Mesenchymal stem cell (in vitro differentiated cells and primary cell): ENCODE measurements around the gene PAK5.

Experiments used
- DNase-seq: peaks from one replicate; pipeline ENCODE4 v3.0.0-alpha.2; 2013
- H2AFZ ChIP-seq: one replicate; pipeline ENCODE4 v1.6.1; 2013; ENCODE audit warnings: low read depth, mild to moderate bottlenecking, control low read depth, inconsistent platforms, low read length, moderate library complexity
- H2AK5ac ChIP-seq: 2 replicates; pipeline ENCODE4 v1.6.1; 2013; ENCODE audit warnings: low read length, moderate library complexity, mild to moderate bottlenecking, inconsistent platforms; ENCODE audit not compliant: severe bottlenecking
- H2BK120ac ChIP-seq: one replicate; pipeline ENCODE4 v1.6.1; 2013; ENCODE audit warnings: low read depth, mild to moderate bottlenecking, inconsistent platforms, low read length, moderate library complexity
- H2BK12ac ChIP-seq, 2 experiments: one replicate each; pipeline ENCODE4 v1.6.1; 2013; ENCODE audit warnings: inconsistent platforms in 2 of 2, low read length in 2 of 2, mild to moderate bottlenecking in 2 of 2, moderate library complexity in 2 of 2, control low read depth in 1 of 2
- H2BK15ac ChIP-seq: one replicate; pipeline ENCODE4 v1.6.1; 2013; ENCODE audit warnings: mild to moderate bottlenecking, low read depth, inconsistent platforms; ENCODE audit not compliant: poor library complexity, severe bottlenecking
- H2BK5ac ChIP-seq: 2 replicates; pipeline ENCODE4 v1.6.1; 2013; ENCODE audit warnings: low read depth, mild to moderate bottlenecking, low read length, control low read depth, inconsistent platforms; ENCODE audit not compliant: poor library complexity, severe bottlenecking
- H3K14ac ChIP-seq, 2 experiments: one replicate each; pipeline ENCODE4 v1.6.1; 2013; ENCODE audit warnings: inconsistent platforms in 2 of 2, low read length in 2 of 2, control low read depth in 1 of 2, mild to moderate bottlenecking in 1 of 2, moderate library complexity in 1 of 2
- H3K18ac ChIP-seq, 2 experiments: one replicate each; pipeline ENCODE4 v1.6.1; 2013; ENCODE audit warnings: inconsistent platforms in 2 of 2, low read length in 2 of 2, control low read depth in 1 of 2, low read depth in 1 of 2, mild to moderate bottlenecking in 1 of 2
- H3K23ac ChIP-seq, 2 experiments: one replicate each; pipeline ENCODE4 v1.6.1; 2013; ENCODE audit warnings: inconsistent platforms in 2 of 2, low read length in 2 of 2, mild to moderate bottlenecking in 2 of 2, moderate library complexity in 2 of 2, control low read depth in 1 of 2
- H3K27ac ChIP-seq: 2 replicates; pipeline ENCODE4 v1.5.1; 2013; ENCODE audit warnings: mild to moderate bottlenecking, moderate library complexity, low read length, control low read depth, inconsistent platforms; ENCODE audit not compliant: poor library complexity, severe bottlenecking
- H3K27me3 ChIP-seq, 2 experiments: 2 replicates each; pipeline versions ENCODE4 v1.6.1 to v1.7.0; 2013; ENCODE audit warnings: low read length in 2 of 2, mild to moderate bottlenecking in 2 of 2, moderate library complexity in 2 of 2, control low read depth in 1 of 2, inconsistent platforms in 1 of 2; ENCODE audit not compliant: control insufficient read depth in 1 of 2, insufficient read depth in 1 of 2
- H3K36me3 ChIP-seq, 2 experiments: 2 replicates each; pipeline versions ENCODE4 v1.6.1 to v1.7.0; 2013; ENCODE audit warnings: low read length in 2 of 2, control low read depth in 1 of 2, inconsistent platforms in 1 of 2, low read depth in 1 of 2, mild to moderate bottlenecking in 1 of 2; ENCODE audit not compliant: insufficient read depth in 2 of 2, control insufficient read depth in 1 of 2
- H3K4ac ChIP-seq, 2 experiments: one replicate each; pipeline ENCODE4 v1.6.1; 2013; ENCODE audit warnings: inconsistent platforms in 2 of 2, low read length in 2 of 2, mild to moderate bottlenecking in 2 of 2, moderate library complexity in 2 of 2, control low read depth in 1 of 2, low read depth in 1 of 2
- H3K4me1 ChIP-seq: 2 replicates; pipeline ENCODE4 v1.6.1; 2013; ENCODE audit warnings: low read depth, low read length, control low read depth; ENCODE audit not compliant: control insufficient read depth, insufficient read depth
- H3K4me2 ChIP-seq: 2 replicates; pipeline ENCODE4 v1.6.1; 2013; ENCODE audit warnings: low read length, mild to moderate bottlenecking, inconsistent platforms; ENCODE audit not compliant: poor library complexity, severe bottlenecking
- H3K4me3 ChIP-seq, 2 experiments: 2 replicates each; pipeline versions ENCODE4 v1.5.1 to v1.7.0; 2013; ENCODE audit warnings: low read length in 2 of 2, mild to moderate bottlenecking in 2 of 2, control low read depth in 1 of 2, low read depth in 1 of 2; ENCODE audit not compliant: insufficient read depth in 1 of 2
- H3K79me1 ChIP-seq: replicated peaks from 2 replicates; pipeline ENCODE4 v1.6.1; 2013; ENCODE audit warnings: mild to moderate bottlenecking, control low read depth, low read length, inconsistent platforms; ENCODE audit not compliant: poor library complexity, severe bottlenecking
- H3K9ac ChIP-seq: 2 replicates; pipeline ENCODE4 v1.7.0; 2013; ENCODE audit warnings: mild to moderate bottlenecking, low read length, moderate library complexity
- H3K9me3 ChIP-seq: 2 replicates; pipeline ENCODE4 v1.7.0; 2013; ENCODE audit warnings: mild to moderate bottlenecking, low read length; ENCODE audit not compliant: control insufficient read depth
- H4K8ac ChIP-seq: one replicate; pipeline ENCODE4 v1.6.1; 2013; ENCODE audit warnings: inconsistent platforms, mild to moderate bottlenecking, low read length, moderate library complexity
- H4K91ac ChIP-seq: one replicate; pipeline ENCODE4 v1.6.1; 2013; ENCODE audit warnings: mild to moderate bottlenecking, low read length, inconsistent platforms
- WGBS: methylation state at CpG from one replicate; pipeline ENCODE4 v1.1.7; 2013; ENCODE audit warnings: mixed read lengths; 5-methylcytosine and 5-hydroxymethylcytosine counted together

The PAK5 gene

DNA sequence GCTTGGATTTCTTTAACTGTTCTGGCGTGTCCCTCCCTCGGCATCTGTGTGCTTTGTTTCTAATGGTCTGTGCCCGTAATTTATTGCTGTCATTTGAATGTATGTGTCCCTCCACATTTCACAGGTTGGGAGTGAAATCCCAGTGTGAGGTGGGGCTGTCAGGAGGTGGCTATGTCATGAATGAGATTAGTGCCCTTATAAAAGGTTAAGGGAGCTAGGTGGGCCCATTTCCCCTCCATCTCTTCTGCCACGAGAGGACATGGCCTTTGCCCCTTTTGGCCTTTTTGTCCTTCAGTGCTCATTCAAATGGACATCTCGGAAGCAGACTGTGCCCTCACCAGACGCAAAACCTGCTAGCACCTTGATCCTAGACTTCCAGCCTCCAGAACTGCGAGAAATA is 228.2 kb downstream of the PAK5 start:
- no peak overlapping the region for H3K14ac ChIP-seq

DNA sequence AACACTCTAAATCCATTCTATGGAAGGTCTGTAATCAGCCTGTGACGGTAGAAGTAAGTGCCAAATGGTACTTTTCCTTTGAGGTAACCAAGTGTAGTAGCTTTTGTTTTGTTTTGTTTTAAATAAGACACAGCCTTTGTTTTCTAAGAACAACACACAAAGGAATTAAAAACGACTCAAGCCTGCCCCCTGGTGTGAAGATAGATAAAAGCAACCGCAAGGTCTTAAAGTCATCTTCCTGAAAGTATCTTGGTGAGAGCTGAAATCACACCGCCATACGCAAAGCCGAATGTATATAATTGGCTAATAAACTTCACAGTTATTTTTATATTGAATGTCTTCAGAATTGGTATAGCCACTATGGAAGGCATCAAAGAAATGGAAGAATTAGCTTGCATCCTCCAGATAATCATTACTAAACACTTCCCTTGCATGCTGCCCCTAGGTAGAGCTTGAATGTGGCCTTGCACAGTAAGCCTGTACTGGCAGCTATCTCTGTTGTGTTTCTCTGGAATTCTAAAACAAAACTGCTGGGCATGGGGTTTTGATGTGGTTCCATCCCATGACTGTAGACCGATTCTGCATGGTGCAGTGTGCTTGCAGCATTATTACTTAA is 228.9 kb downstream of the PAK5 start:
- H3K9me3 ChIP-seq: no peaks in the 10 kb centered on the region
- peak; percentile 67 for DNase-seq
- H3K18ac ChIP-seq: no peak overlapping the region
- no peaks in the 10 kb centered on the region for H3K36me3 ChIP-seq
- H3K4me1 ChIP-seq: no peaks in the 10 kb centered on the region
- H3K79me1 ChIP-seq: no peaks in the 10 kb centered on the region
- H2BK12ac ChIP-seq: no peak overlapping the region
- no peak overlapping the region for H2BK15ac ChIP-seq
- no peak overlapping the region for H3K27ac ChIP-seq
- H3K4me3 ChIP-seq: no peak overlapping the region
- no peak overlapping the region for H2AFZ ChIP-seq
- H3K4ac ChIP-seq: no peak overlapping the region
- no peak overlapping the region for H3K14ac ChIP-seq
- H3K27me3 ChIP-seq: peaks cover 4 to 24% of the 10 kb centered on the region in 2 experiments
- H3K4me2 ChIP-seq: no peak overlapping the region
- H3K23ac ChIP-seq: no peak overlapping the region
- H2AK5ac ChIP-seq: no peak overlapping the region
- WGBS: no CpG with 5 or more reads among the region's 7 CpGs
- H2BK120ac ChIP-seq: no peak overlapping the region
- H2BK5ac ChIP-seq: no peak overlapping the region
- no peak overlapping the region for H4K91ac ChIP-seq
- no peak overlapping the region for H3K9ac ChIP-seq
- H4K8ac ChIP-seq: no peak overlapping the region

More for the DNA sequence above, 228.2 kb downstream of the PAK5 start:
- Histone ChIP-seq H4K91ac (no peak overlapping the region), H3K4me3 (no peak overlapping the region), H3K4me1 (no peaks in the 10 kb centered on the region), H3K4me2 (no peak overlapping the region), H3K18ac (no peak overlapping the region), H2BK5ac (no peak overlapping the region), H2BK15ac (no peak overlapping the region), H3K9ac (no peak overlapping the region), H2AFZ (no peak overlapping the region), H3K23ac (no peak overlapping the region), H4K8ac (no peak overlapping the region), H3K27ac (no peak overlapping the region), H3K36me3 (no peaks in the 10 kb centered on the region), H2BK120ac (no peak overlapping the region), H3K4ac (no peak overlapping the region), H2AK5ac (no peak overlapping the region), H2BK12ac (no peak overlapping the region), H3K27me3 (peaks cover 11 to 20% of the 10 kb centered on the region in 2 experiments), H3K79me1 (no peaks in the 10 kb centered on the region), H3K9me3 (no peaks in the 10 kb centered on the region)
- 74% methylated on average over 7 of the region's 7 CpGs for WGBS
- no peak for DNase-seq

DNA sequence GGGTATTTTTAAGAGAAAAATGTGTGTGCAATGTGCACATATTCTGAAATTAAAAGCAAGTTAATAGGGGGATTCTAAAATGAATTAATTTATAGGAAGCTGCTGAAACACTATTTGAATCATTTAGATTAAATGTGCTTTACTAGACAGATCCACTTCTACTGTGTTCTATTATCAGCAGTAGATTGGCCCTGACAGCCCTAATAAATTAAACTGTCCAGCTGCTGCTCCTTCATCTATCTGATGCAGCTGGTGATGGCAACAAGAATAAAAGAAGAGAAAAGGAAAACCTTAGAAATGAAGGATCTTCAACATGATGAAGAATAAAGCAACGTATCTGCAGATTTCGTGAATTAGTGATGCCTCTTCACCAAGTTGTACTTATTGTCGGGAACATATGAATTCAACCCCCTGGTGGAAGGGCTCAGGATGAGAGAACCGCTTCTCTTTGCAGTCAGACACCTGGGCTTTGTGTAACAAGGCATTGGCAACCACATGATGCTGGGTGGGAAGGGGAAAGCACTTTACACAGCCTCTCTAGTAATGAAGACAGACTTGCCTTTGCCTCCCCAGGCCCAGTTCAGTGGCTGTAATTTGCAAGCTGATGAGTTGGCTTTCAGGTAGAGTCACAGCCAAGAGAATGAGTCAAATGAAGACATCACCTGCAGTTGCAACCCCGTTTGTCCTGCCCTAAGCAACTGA is 230.1 kb downstream of the PAK5 start:
- Histone ChIP-seq H3K4me3 (no peak overlapping the region), H2BK15ac (no peak overlapping the region), H3K4ac (no peak overlapping the region), H3K9me3 (no peaks in the 10 kb centered on the region), H3K36me3 (no peaks in the 10 kb centered on the region), H3K79me1 (no peaks in the 10 kb centered on the region), H3K27ac (no peak overlapping the region), H2BK120ac (no peak overlapping the region), H3K27me3 (peaks cover 11 to 35% of the 10 kb centered on the region in 2 experiments), H2BK5ac (no peak overlapping the region), H3K4me1 (no peaks in the 10 kb centered on the region), H2BK12ac (no peak overlapping the region), H3K14ac (no peak overlapping the region), H2AFZ (no peak overlapping the region), H4K91ac (no peak overlapping the region), H3K18ac (no peak overlapping the region), H3K4me2 (no peak overlapping the region), H2AK5ac (no peak overlapping the region), H4K8ac (no peak overlapping the region), H3K9ac (no peak overlapping the region), H3K23ac (no peak overlapping the region)
- WGBS: 87% methylated on average over 5 of the region's 5 CpGs
- no peak for DNase-seq

DNA sequence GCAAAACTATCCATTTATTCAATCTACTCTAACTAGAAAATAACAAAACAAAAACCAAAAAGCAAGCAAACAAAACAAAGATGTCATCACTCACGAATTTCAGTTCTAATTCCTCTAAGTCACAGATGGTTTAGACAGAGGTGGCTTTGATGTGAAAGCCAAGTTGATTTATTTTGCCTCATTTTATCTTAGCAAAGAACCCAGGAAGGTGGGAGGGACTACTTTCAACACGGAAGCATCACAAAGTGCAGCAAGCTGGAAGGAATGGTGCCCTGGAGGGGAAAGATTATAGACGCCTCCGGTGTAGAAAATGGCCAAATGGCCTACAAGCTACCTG is 236.1 kb downstream of the PAK5 start:
- H4K8ac ChIP-seq: no peak overlapping the region
- no peak overlapping the region for H3K4me2 ChIP-seq
- no peak overlapping the region for H2BK5ac ChIP-seq
- no peak overlapping the region for H3K18ac ChIP-seq
- H2BK120ac ChIP-seq: no peak overlapping the region
- no peak for DNase-seq
- no peak overlapping the region for H3K27ac ChIP-seq
- H3K23ac ChIP-seq: no peak overlapping the region
- no peak overlapping the region for H3K9ac ChIP-seq
- no peaks in the 10 kb centered on the region for H3K36me3 ChIP-seq
- no peaks in the 10 kb centered on the region for H3K79me1 ChIP-seq
- H3K14ac ChIP-seq: no peak overlapping the region
- no peak overlapping the region for H3K4me3 ChIP-seq
- no peaks in the 10 kb centered on the region for H3K4me1 ChIP-seq
- H3K9me3 ChIP-seq: no peaks in the 10 kb centered on the region
- peaks cover 8 to 41% of the 10 kb centered on the region in 2 experiments for H3K27me3 ChIP-seq
- H2AK5ac ChIP-seq: no peak overlapping the region
- WGBS: 91% methylated on average over 3 of the region's 4 CpGs
- no peak overlapping the region for H2BK12ac ChIP-seq
- H2AFZ ChIP-seq: no peak overlapping the region
- no peak overlapping the region for H3K4ac ChIP-seq
- no peak overlapping the region for H2BK15ac ChIP-seq
- H4K91ac ChIP-seq: no peak overlapping the region
